ENCODE data around the gene NEDD8.

The NEDD8 gene

GRCh38 chr14:24254630-24255392, 22.6 kb upstream of the NEDD8 start:
- H3K4me3 ChIP-seq (ENCODE audit: insufficient read depth, low read length, poor library complexity, severe bottlenecking): no peak overlapping the region
- no peak overlapping the region for H3K9ac ChIP-seq (ENCODE audit: low read length)

GRCh38 chr14:24253936-24254335, 21.8 kb upstream of the NEDD8 start:
- no peaks in the 10 kb centered on the region for H3K9me3 ChIP-seq (ENCODE audit: insufficient read depth, low read length)
- H3K4me3 ChIP-seq (ENCODE audit: insufficient read depth, low read length, poor library complexity, severe bottlenecking): no peak overlapping the region
- H3K9me2 ChIP-seq (replicated peaks; ENCODE audit: insufficient read depth, low read length): no peaks in the 10 kb centered on the region
- no peak overlapping the region for H2AFZ ChIP-seq (ENCODE audit: low read depth, low read length, severe bottlenecking)
- H3K27me3 ChIP-seq (ENCODE audit: low read length): no peaks in the 10 kb centered on the region
- no peaks in the 10 kb centered on the region for H3K79me2 ChIP-seq (ENCODE audit: insufficient read depth, low read length)
- H4K20me1 ChIP-seq (ENCODE audit: low read depth, low read length): no peaks in the 10 kb centered on the region
- H3F3A ChIP-seq (ENCODE audit: insufficient read depth): no peaks in the 10 kb centered on the region
- no peak overlapping the region for H3K27ac ChIP-seq (ENCODE audit: low read depth, low read length)
- no peaks in the 10 kb centered on the region for H3K36me3 ChIP-seq (ENCODE audit: low read length)
- no peak overlapping the region for H3K4me2 ChIP-seq (ENCODE audit: low read depth, low read length, poor library complexity, severe bottlenecking)
- no peak overlapping the region for H3K9ac ChIP-seq (ENCODE audit: low read length)
- TF ChIP-seq EZH2phosphoT487 (conservative IDR thresholded peaks at IDR 0.05; ENCODE audit: low read length) (no peak), CTCF (IDR thresholded peaks at IDR 0.05; ENCODE audit: insufficient read depth, low read length, poor library complexity, severe bottlenecking) (no peak)

More at GRCh38 chr14:24254630-24255392, 22.6 kb upstream of the NEDD8 start:
- H3K9me3 ChIP-seq (ENCODE audit: insufficient read depth, low read length): no peaks in the 10 kb centered on the region
- H3K27ac ChIP-seq (ENCODE audit: low read depth, low read length): no peak overlapping the region
- no peaks in the 10 kb centered on the region for H3K9me2 ChIP-seq (replicated peaks; ENCODE audit: insufficient read depth, low read length)
- H3K27me3 ChIP-seq (ENCODE audit: low read length): no peaks in the 10 kb centered on the region
- H3K36me3 ChIP-seq (ENCODE audit: low read length): no peaks in the 10 kb centered on the region
- no peaks in the 10 kb centered on the region for H3F3A ChIP-seq (ENCODE audit: insufficient read depth)
- no peak for TF ChIP-seq CTCF (IDR thresholded peaks at IDR 0.05; ENCODE audit: insufficient read depth, low read length, poor library complexity, severe bottlenecking)
- TF ChIP-seq EZH2phosphoT487 (conservative IDR thresholded peaks at IDR 0.05; ENCODE audit: low read length): no peak
- no peaks in the 10 kb centered on the region for H3K79me2 ChIP-seq (ENCODE audit: insufficient read depth, low read length)
- H2AFZ ChIP-seq (ENCODE audit: low read depth, low read length, severe bottlenecking): no peak overlapping the region
- H3K4me2 ChIP-seq (ENCODE audit: low read depth, low read length, poor library complexity, severe bottlenecking): no peak overlapping the region
- H4K20me1 ChIP-seq (ENCODE audit: low read depth, low read length): no peaks in the 10 kb centered on the region

- no peaks in the 10 kb centered on the region for H3K9me3 ChIP-seq (ENCODE audit: insufficient read depth, low read length)
- H2AFZ ChIP-seq (ENCODE audit: low read depth, low read length, severe bottlenecking): no peak overlapping the region
- H4K20me1 ChIP-seq (ENCODE audit: low read depth, low read length): no peaks in the 10 kb centered on the region
- no peaks in the 10 kb centered on the region for H3F3A ChIP-seq (ENCODE audit: insufficient read depth)
- H3K27ac ChIP-seq (ENCODE audit: low read depth, low read length): no peak overlapping the region
- no peak overlapping the region for H3K4me3 ChIP-seq (ENCODE audit: insufficient read depth, low read length, poor library complexity, severe bottlenecking)
- no peak overlapping the region for H3K9ac ChIP-seq (ENCODE audit: low read length)
- no peaks in the 10 kb centered on the region for H3K9me2 ChIP-seq (replicated peaks; ENCODE audit: insufficient read depth, low read length)
- TF ChIP-seq CTCF (IDR thresholded peaks at IDR 0.05; ENCODE audit: insufficient read depth, low read length, poor library complexity, severe bottlenecking): no peak
- TF ChIP-seq EZH2phosphoT487 (conservative IDR thresholded peaks at IDR 0.05; ENCODE audit: low read length): no peak
- no peaks in the 10 kb centered on the region for H3K79me2 ChIP-seq (ENCODE audit: insufficient read depth, low read length)
- H3K27me3 ChIP-seq (ENCODE audit: low read length): no peaks in the 10 kb centered on the region
- H3K4me2 ChIP-seq (ENCODE audit: low read depth, low read length, poor library complexity, severe bottlenecking): no peak overlapping the region
- no peaks in the 10 kb centered on the region for H3K36me3 ChIP-seq (ENCODE audit: low read length)
These were observed 20.3 kb upstream of the NEDD8 start for GRCh38 chr14:24252289-24253124.

Measured in SU-DHL-6 (cell line).